HG02642 (cell line): ENCODE measurements around the gene TAOK3.
"Not testable (repeated sequence)": the region's sequence is repeated elsewhere in the genome, so short reads cannot be mapped to it uniquely, and the experiment has no call there.

Source experiments
- ATAC-seq: cut with Tn5 transposase; IDR thresholded peaks from one replicate; pipeline ENCODE4 v1.9.1; 2021; ENCODE audit warnings: mild to moderate bottlenecking; ENCODE audit not compliant: unreplicated experiment, poor library complexity

TAOK3 gene

DNA sequence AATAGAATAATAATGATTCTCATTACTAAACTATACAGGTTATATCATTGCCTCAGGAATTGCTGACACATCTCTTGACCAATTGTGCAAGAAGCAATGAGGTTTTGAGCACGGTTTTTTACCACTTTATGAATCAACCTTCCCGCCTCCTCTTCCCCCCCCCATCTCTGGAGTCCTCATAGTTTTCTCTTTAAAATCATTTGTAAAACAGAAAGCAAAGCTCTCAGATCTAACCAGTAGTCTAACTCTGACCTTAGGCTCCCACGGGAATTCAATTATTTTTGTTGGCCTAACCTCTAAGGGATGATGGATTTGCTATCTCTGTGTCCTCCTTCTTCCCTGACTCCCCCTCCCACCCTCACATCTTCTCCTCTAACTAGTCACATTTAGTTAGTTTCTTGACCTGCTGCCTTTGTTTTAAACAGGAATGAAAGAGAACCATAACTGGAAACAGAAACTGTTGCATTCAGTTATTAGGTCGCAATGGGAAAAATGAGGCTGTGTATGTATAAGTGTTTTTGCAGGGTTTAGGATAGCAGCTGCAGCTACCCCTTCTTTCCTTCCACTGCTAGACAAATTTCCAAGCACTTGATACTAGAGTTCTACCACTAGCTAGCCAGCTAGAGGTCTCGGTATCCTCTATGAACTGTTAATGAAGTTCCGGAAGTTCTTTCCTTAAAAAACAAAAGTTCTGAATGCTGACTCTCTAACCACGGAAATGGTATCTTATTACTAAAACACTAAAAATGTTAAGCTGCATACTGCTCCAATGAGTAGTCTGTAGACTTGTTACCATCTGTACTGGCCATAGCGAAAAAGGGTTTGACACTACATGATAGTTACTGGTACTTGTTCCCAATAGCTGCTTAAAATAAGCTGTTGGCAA lies 65.4 kb downstream of the TAOK3 start:
- ATAC-seq: peak; percentile 46

- ATAC-seq: no peak
Measured at GRCh38 chr12:118304093-118304492, 68.6 kb downstream of the TAOK3 start.

- no peak for ATAC-seq
Measured at GRCh38 chr12:118302053-118302452, 70.7 kb downstream of the TAOK3 start.

GRCh38 chr12:118299791-118300460 lies 72.8 kb downstream of the TAOK3 start:
- ATAC-seq: no peak

DNA sequence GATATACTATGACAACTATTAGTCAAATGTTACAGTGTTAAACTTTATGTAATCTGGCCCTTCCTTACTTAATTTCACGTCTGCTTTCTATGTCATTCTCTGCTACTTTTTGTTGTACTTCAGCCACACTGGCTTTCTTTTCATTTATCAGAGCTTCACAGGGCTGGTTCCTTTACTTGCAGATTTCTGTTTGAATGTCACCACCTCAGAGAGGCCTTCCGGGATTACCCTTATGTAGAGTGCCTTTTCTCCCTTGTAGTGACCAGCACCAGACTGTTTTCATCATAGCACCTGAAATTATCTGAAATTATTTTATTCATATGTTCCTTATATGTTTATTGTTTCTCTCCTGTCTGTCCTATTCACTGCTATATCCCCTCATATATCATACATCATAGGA lies 75.4 kb downstream of the TAOK3 start:
- ATAC-seq: no peak

GRCh38 chr12:118292836-118293235 lies 79.9 kb downstream of the TAOK3 start:
- ATAC-seq: no peak

DNA sequence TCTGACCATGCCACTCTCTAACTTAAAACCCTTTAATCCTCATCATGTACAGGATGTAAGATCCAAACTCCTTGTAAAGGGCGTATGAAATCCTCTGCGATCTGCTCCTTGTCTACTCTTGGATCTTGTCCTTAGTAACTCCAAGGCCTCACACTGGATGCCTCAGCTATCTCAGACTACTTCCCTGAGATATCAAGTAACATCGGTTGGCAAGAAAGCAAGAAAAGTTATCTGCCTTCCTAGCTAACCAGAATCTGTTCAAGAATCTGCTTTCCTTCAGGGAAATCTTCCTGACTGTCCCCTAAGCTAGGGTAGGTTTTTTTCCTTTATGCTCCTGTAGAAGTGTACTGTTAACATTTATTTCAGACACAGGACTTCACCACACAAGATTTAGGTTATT lies 82.6 kb downstream of the TAOK3 start:
- ATAC-seq: no peak

GRCh38 chr12:118288174-118288573 lies 84.5 kb downstream of the TAOK3 start:
- no peak for ATAC-seq

- no peak for ATAC-seq
Measured at GRCh38 chr12:118287728-118288127, 85.0 kb downstream of the TAOK3 start.

GRCh38 chr12:118282767-118283166 lies 89.9 kb downstream of the TAOK3 start:
- no peak for ATAC-seq

GRCh38 chr12:118278288-118278687 lies 94.4 kb downstream of the TAOK3 start:
- ATAC-seq: not testable (repeated sequence)

GRCh38 chr12:118274066-118274465 lies 98.6 kb downstream of the TAOK3 start:
- no peak for ATAC-seq

GRCh38 chr12:118271770-118272417 lies 100.8 kb downstream of the TAOK3 start:
- ATAC-seq: no peak

DNA sequence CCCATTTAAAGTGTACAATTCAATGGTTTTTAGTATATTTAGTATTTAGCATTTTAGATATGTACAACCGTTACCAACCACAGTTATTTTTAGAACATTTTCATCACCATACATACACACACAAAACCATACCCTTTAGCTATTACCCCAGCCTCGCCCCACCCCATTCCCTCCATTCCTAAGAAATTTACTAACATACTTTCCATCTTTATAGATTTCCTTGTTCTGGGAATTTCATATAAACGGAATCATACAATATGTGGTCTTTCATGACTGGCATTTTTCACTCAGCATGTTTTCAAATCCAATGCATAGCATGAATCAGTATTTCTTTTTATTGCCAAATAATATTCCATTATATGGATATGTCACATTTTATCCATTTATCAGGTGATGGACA lies 101.5 kb downstream of the TAOK3 start:
- ATAC-seq: no peak

GRCh38 chr12:118269806-118270205 lies 102.9 kb downstream of the TAOK3 start:
- no peak for ATAC-seq

GRCh38 chr12:118259079-118259478 lies 113.6 kb downstream of the TAOK3 start:
- no peak for ATAC-seq

DNA sequence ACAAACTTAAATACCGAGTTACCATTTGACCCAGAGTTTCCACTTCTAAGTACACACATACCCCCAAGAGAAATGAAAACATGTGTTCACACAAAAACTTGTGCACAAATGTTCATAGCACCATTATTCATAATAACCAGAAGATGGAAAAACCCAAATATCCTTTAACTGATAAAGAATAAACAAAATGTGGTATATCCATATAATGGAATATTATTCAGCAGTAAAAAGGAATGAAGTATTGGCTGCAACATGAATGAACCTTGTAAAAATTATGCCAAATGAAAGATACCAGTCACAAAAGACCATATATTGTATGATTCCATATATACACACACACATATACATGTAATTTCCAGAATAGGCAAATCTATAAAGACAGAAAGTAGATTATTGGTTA lies 116.4 kb downstream of the TAOK3 start:
- no peak for ATAC-seq

GRCh38 chr12:118249547-118249946 lies 123.2 kb downstream of the TAOK3 start:
- no peak for ATAC-seq

- ATAC-seq: not testable (repeated sequence)
Measured at GRCh38 chr12:118245886-118246285, 126.8 kb downstream of the TAOK3 start.

DNA sequence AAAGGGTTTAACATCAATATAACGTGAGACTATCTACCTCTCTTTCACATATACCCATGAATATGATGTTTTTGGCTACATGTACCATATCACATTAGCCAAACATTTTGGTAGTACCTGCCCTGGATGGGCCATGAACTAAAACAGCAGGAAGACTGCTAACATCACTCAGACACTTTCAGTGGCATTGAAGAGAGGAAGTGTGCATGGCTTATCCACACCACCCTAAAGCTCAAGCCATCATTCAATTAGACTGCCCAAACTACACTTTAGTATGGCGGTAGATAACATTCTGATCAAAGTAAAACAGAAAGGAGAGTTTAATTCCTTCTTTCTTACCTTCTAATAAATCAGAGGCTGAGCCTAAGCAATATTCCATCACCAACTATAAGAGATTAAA lies 133.8 kb downstream of the TAOK3 start:
- no peak for ATAC-seq

GRCh38 chr12:118237908-118238307 lies 134.8 kb downstream of the TAOK3 start:
- ATAC-seq: no peak
